ENCODE data around the gene TIMM10B. TPM values are rescaled to one million over a fixed set of nuclear protein-coding genes. Genes with fewer than 3 reads are reported as not detected.
A peak's percentile ranks its signal among the peaks of the same experiment; 100 is the strongest.

TIMM10B gene
- total and polyA plus RNA-seq, 4 donors = 16.1 to 31.9 (median 16.7) TPM

- Histone ChIP-seq H3K4me3 (ENCODE audit: low read depth in 1 of 3, low read length in 3 of 3) (peak overlapping the region; percentile 71 to 100 (median 99)), H3K27ac (ENCODE audit: low read depth in 1 of 2, low read length in 2 of 2) (peak overlapping the region; percentile 90 to 91), H3K9me3 (ENCODE audit: control insufficient read depth in 4 of 4, low read length in 3 of 4) (no peaks in the 10 kb centered on the region), H3K4me1 (ENCODE audit: control insufficient read depth in 4 of 4, insufficient read depth in 4 of 4, low read length in 3 of 4) (peaks cover 6 to 25% (median 22%) of the 10 kb centered on the region in 4 donors), H3K27me3 (ENCODE audit: control insufficient read depth in 4 of 4, insufficient read depth in 4 of 4, low read length in 3 of 4) (no peaks in the 10 kb centered on the region), H3K9ac (ENCODE audit: low read depth in 1 of 2, low read length in 2 of 2) (peak overlapping the region; percentile 87 to 88), H3K36me3 (ENCODE audit: control insufficient read depth in 4 of 4, insufficient read depth in 3 of 4, low read depth in 1 of 4, low read length in 3 of 4) (peaks cover 6 to 54% (median 27%) of the 10 kb centered on the region in 4 donors)
- TF ChIP-seq TAF1 (conservative IDR thresholded peaks at IDR 0.05) (no peak), HNF4G (IDR thresholded peaks at IDR 0.05) (no peak), CTCF (IDR thresholded peaks at IDR 0.05; ENCODE audit: low read depth, low read length, missing input control) (no peak), NR2F2 (IDR thresholded peaks at IDR 0.05) (no peak), SP1 (IDR thresholded peaks at IDR 0.05) (no peak), RAD21 (IDR thresholded peaks at IDR 0.05) (no peak), ZBTB33 (IDR thresholded peaks at IDR 0.05) (no peak), JUND (IDR thresholded peaks at IDR 0.05) (no peak), ATF3 (IDR thresholded peaks at IDR 0.05) (no peak), FOXA1 (IDR thresholded peaks at IDR 0.05) (no peak), EGR1 (IDR thresholded peaks at IDR 0.05; ENCODE audit: low read depth in 2 of 2) (no peak), YY1 (IDR thresholded peaks at IDR 0.05) (no peak), RXRA (IDR thresholded peaks at IDR 0.05) (no peak), GABPA (IDR thresholded peaks at IDR 0.05 in 1 of 2, conservative IDR thresholded peaks at IDR 0.05 in 1 of 2) (no peak), FOXA2 (IDR thresholded peaks at IDR 0.05) (no peak), REST (IDR thresholded peaks at IDR 0.05) (no peak), MAX (IDR thresholded peaks at IDR 0.05) (no peak), HNF4A (conservative IDR thresholded peaks at IDR 0.05) (no peak)
- no peak for DNase-seq (ENCODE audit: low spot score)
- 15% methylated on average over 13 of the region's 13 CpGs for WGBS
Measured at GRCh38 chr11:6481924-6482275, 599 bp downstream of the TIMM10B start.

Data from liver (tissue), 9 donors.